Liver (tissue), 3 donors: Measurements from ENCODE around the gene CEP350.

Source experiments
- FOXA1 ChIP-seq: IDR thresholded peaks from 2 replicates; pipeline ENCODE4 v1.6.1; 2016; ENCODE audit warnings: antibody characterized with exemption
- FOXA2 ChIP-seq: IDR thresholded peaks from 2 replicates; pipeline ENCODE4 v1.6.1; 2016; ENCODE audit warnings: antibody characterized with exemption
- RAD21 ChIP-seq, 2 donors: IDR thresholded peaks; 2 replicates each; pipeline ENCODE4 v1.6.1; 2016; ENCODE audit warnings: antibody characterized with exemption in 2 of 2, mild to moderate bottlenecking in 2 of 2
- TAF1 ChIP-seq: conservative IDR thresholded peaks from 2 replicates; pipeline ENCODE4 v1.6.1; 2016; ENCODE audit warnings: antibody characterized with exemption, mild to moderate bottlenecking
- YY1 ChIP-seq: IDR thresholded peaks from 2 replicates; pipeline ENCODE4 v1.6.1; 2016; ENCODE audit warnings: antibody characterized with exemption, mild to moderate bottlenecking
- TF ChIP-seq, protein P1 (sequence below): fragments of 150-350 bp; IDR thresholded peaks from 2 replicates; pipeline ENCODE4 v1.5.1; 2017; ENCODE audit warnings: improper control_type of control experiment, low read depth, low read length; ENCODE audit not compliant: missing input control
- TF ChIP-seq, protein P2 (sequence below): IDR thresholded peaks from 2 replicates; pipeline ENCODE4 v1.6.1; 2016; ENCODE audit warnings: antibody characterized with exemption, mild to moderate bottlenecking
- TF ChIP-seq, protein P3 (sequence below): IDR thresholded peaks from 2 replicates; pipeline ENCODE4 v1.6.1; 2016; ENCODE audit warnings: antibody characterized with exemption
- donor health status: healthy.
- donor health status: healthy.

DNA sequence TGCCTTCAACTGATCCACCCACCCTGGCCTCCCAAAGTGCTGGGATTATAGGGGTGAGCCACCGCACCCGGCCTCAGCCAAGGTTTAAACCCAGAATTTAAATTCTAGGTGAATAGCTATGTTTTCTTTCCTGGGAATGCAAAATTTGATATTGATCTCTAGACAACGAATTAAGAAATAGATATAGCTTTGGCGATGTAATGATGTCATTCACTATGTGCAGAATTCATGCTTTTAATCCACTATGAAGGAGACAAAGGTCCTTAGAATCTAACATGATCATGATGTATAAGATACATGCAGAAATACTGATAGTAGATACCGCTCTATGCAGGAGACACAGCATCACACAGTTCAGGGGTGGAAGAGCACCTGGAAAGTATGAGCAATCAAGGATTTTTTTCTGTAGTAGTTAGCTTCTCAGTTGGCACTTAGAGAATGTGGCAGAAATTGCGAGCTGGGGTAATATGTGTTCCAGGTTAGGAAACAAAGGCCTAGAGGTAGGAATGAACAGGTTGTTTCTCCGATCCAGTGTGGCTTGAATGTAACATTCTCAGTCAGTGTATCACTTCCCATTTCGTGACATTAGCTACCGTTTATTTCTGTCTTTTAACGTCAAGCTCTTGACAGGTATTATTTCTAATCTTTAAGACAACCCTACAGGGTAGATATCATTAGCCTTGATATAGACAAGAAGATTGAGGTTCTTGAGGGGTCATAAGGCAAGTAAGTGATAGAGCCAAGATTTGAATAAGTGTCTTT is 3.0 kb upstream of the CEP350 start:
- TF ChIP-seq, protein P1, sequence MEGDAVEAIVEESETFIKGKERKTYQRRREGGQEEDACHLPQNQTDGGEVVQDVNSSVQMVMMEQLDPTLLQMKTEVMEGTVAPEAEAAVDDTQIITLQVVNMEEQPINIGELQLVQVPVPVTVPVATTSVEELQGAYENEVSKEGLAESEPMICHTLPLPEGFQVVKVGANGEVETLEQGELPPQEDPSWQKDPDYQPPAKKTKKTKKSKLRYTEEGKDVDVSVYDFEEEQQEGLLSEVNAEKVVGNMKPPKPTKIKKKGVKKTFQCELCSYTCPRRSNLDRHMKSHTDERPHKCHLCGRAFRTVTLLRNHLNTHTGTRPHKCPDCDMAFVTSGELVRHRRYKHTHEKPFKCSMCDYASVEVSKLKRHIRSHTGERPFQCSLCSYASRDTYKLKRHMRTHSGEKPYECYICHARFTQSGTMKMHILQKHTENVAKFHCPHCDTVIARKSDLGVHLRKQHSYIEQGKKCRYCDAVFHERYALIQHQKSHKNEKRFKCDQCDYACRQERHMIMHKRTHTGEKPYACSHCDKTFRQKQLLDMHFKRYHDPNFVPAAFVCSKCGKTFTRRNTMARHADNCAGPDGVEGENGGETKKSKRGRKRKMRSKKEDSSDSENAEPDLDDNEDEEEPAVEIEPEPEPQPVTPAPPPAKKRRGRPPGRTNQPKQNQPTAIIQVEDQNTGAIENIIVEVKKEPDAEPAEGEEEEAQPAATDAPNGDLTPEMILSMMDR = no peak
- no peak for TF ChIP-seq FOXA1
- no peak for TF ChIP-seq RAD21 (IDR thresholded peaks at IDR 0.05)
- TF ChIP-seq YY1 = no peak
- no peak for TF ChIP-seq FOXA2
- TF ChIP-seq TAF1 = no peak
- TF ChIP-seq, protein P2, sequence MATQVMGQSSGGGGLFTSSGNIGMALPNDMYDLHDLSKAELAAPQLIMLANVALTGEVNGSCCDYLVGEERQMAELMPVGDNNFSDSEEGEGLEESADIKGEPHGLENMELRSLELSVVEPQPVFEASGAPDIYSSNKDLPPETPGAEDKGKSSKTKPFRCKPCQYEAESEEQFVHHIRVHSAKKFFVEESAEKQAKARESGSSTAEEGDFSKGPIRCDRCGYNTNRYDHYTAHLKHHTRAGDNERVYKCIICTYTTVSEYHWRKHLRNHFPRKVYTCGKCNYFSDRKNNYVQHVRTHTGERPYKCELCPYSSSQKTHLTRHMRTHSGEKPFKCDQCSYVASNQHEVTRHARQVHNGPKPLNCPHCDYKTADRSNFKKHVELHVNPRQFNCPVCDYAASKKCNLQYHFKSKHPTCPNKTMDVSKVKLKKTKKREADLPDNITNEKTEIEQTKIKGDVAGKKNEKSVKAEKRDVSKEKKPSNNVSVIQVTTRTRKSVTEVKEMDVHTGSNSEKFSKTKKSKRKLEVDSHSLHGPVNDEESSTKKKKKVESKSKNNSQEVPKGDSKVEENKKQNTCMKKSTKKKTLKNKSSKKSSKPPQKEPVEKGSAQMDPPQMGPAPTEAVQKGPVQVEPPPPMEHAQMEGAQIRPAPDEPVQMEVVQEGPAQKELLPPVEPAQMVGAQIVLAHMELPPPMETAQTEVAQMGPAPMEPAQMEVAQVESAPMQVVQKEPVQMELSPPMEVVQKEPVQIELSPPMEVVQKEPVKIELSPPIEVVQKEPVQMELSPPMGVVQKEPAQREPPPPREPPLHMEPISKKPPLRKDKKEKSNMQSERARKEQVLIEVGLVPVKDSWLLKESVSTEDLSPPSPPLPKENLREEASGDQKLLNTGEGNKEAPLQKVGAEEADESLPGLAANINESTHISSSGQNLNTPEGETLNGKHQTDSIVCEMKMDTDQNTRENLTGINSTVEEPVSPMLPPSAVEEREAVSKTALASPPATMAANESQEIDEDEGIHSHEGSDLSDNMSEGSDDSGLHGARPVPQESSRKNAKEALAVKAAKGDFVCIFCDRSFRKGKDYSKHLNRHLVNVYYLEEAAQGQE = no peak
- TF ChIP-seq, protein P3, sequence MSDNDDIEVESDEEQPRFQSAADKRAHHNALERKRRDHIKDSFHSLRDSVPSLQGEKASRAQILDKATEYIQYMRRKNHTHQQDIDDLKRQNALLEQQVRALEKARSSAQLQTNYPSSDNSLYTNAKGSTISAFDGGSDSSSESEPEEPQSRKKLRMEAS = no peak
